ENCODE measurements around the gene FFAR4.

- no peak for TF ChIP-seq POLR2A (IDR thresholded peaks at IDR 0.05; ENCODE audit: low read depth, low read length)
- TF ChIP-seq POLR2AphosphoS5 (IDR thresholded peaks at IDR 0.05; ENCODE audit: low read depth, low read length): no peak
Observed at GRCh38 chr10:93591065-93591808, 24.8 kb downstream of the FFAR4 start.

Data from GM12892 (cell line).